Femur (tissue), 1 donor: ENCODE measurements around the gene RIN1.
A peak's percentile ranks its signal among the peaks of the same experiment; 100 is the strongest.
"Not testable (repeated sequence)": the region's sequence is repeated elsewhere in the genome, so short reads cannot be mapped to it uniquely, and the experiment has no call there.

ENCODE experiments used
- DNase-seq: peaks from one replicate; pipeline ENCODE4 v3.0.0-alpha.2; 2017

RIN1 gene

DNA sequence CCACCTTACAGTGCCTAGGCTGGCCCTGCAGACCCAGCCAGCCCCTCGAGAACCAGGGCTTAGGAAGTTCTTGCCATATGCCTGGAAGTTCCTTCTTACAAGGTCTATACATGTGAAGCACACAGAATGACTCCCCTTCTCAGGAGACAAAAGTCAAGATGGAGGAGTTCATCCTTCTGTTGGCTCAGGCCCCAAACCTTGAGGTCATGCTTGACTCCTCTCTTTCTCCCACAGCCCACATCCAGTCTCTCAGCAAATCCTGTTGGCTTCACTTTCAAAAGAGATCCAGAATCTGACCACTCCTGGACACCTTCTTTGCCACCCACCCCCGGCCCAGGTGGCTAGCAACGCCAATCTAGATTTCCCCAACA, 17.6 kb downstream of the RIN1 start:
- no peak for DNase-seq

DNA sequence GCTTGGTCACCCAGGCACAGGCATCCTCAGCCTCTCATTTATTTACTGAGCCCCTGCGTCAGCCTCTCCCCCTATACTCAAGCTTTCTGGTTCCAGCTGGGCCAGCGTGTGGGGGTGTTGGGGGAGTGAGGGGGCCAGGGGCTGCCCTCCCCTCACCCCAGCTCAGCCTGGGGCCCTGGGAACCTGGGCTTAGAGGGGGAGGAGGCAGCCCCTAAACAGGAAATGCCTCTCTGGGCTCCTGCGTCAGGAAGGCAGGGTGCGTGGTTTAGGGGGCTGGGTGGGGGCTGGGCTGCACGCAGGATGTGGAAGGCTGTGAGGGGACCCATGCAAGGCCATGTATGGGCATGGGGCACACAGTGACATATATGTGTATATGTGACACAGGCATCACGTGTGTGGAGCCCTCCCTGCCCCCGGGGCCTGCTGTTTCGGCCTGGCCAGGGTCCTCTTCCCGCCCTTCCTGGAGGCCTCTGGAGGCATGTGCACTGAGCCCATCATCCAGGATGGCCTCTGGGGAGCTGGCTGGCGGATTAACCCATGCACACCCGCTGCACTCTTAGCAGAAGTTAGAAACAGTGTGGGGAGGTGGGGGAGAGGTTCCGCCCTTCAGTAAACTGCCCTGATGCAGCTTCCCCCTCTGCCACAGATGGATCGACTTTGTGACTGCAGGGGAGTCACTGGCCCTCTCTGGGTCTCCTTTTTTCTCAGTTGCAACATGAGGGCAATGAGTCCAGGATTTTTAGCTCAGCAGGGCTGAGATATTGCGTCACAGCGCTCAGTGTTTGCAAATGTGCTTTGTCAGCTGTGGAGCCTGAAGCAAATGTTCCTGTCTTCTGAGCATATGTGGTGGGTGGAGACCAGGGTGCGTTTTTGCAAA, 18.3 kb downstream of the RIN1 start:
- DNase-seq: peak; percentile 73

DNA sequence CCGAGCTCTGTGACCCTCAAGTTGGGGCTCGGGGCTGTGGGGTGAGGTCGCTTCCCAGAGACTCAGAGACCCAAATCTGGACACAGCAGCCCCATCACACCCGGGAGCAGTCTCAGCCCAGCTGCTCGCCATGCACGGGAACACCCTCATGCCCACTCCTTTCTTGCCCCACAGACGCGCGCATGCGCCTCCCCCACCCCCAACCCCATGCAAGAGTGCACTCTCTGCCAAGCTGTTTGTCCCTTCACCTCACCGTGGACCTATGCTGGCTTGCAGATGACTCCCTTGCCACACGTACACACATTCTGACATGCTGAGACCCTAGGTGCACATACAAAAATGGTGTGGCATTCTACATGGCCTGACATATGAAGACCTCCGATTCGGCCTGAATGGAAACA, 18.9 kb downstream of the RIN1 start:
- peak; percentile 69 for DNase-seq

DNA sequence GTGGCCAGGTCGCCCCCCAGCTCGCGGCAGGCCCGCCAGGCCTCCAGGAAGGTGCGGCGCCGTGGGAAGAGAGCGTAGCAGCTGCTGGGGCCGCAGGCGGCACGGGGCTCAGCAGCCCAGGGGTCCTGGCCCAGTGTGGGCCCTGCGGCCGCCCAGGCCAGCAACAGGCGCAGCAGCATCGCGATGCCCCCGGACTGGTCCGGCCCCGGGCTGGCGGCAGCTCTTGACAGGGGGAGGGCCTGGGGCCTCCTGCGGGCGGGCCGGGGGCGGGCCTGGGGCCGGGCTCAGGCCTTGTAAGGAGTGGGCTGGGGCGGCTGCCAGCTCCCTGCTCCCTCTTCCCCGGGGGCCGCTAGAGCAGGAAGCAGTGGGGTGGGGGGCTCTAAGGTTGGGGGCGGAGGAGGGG, 19.4 kb downstream of the RIN1 start, which contains the start of gene CD248:
Gene CD248 (minus strand): TSS at position 196 of the 403 bp plus-strand sequence. CDS start 17 bp downstream, at position 179.
- peak; percentile 90 for DNase-seq

DNA sequence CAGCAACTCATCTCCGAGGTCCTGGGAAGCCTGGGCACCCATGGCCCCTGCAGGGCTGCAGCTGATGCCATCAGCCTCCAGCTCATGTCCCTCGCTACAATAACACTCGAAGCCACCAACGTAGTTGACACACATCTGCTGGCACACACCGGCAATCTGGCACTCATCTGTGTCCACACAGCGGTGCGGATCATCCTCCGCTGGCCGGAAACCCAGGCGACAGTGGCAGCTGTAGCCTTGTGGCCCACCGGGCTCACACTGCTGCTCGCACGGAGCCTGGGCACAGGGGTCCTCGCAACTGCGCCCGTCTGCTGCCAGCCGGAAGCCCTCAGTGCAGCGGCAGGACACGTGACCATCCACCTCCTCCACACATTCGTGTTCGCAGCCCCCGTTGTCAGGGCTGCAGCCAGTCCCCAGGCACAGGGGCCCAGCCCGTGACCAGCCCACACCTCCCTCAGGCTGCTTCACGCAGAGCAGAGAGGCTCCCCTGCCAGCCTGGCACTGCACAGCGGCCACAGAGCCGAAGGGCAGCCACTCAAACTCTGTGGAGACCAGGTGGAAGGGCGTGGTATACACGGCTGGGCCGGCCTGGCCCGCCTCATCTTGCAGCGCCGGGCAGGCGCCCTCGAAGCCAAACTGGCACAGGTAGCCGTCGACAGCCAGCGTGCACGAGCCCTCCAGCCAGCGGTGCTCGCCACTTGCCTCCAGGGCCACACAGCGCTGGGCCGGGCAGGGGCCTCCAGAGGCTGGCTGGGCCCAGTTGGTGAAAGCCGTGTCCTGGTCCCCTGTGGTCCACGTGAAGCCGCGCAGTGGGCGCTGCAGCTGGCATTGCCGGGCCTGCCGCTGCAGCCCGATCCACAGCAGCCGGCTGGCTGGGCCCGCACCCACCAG, 20.1 kb downstream of the RIN1 start:
- no peak for DNase-seq

DNA sequence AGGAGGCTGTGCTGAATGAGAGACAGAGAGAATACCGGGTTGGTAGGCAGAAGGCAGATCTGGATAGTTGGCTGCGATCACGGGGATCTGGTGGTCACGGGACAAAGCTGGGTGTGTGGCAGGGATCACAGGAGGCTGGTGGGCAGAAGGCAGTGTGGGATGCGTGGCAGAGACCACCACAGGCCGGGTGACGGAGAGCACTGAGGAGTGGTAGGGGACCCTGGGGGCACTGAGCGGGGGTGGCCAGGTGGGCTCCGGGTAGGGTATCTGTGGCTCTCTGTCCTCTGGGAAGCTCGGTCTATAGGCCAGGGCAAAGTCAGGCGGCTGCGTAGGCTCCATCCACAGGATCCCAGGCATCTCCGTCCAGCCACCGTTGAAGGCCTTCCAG, 20.7 kb downstream of the RIN1 start:
- no peak for DNase-seq

DNA sequence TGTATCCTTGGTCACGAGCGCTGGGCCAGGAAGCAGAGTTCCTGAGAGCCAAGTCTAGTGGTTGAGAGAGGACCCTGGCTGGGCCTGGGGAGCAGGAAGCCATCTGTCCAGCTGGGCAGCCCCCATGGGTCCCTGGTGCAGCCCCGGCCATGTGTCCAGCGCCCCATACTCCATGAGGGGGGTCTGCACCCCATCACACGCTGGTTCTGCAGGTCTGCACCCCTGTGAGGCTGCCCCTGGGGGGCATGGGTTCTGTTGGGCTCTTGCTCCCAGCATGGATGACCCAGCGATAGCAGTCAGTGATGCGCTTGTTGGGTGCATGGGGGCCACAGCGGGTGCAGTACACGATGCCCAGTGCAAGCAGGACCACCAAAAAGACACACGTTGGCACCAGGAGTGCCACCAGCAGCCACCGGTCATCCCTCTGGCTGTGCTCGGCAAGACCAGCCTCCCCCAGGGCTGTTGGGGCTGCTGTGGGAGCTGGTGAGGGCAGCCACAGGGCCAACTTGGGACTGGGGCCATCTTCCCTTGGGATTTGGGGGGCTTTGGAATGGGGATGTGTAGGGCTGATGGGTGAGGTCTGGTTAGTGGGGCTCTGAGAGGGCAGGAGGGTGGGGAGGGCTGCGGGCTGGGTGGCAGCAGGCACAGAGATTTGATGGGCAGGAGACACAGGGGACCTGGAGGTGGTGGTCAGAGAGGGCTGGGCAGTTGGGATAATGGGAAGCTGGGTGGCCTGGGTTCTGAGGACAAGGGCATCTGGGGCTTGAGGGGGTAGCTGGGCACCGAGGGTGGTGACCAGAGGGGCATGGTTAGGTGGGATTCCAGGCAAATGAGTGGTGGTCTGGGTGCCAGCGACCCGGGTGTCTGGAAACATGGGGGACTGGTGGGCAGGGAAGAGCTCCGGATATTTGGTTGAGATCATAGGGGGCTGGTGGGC, 21.4 kb downstream of the RIN1 start:
- DNase-seq: no peak

DNA sequence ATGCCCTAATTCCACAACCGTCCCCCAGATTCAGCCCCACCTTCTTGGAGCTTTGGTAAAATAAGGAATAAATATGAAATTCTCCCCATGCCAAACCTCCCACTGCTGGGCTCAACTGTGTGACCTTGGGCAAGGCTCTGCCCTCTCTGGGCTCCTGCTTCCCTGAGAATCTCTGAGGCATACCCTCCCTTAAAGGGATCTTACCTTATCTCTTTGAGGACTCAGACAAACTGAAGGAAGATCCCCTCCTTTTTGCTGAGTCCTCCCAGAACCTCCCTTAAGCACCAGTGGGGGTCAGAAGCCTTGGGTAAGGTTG, 22.1 kb downstream of the RIN1 start:
- no peak for DNase-seq

DNA sequence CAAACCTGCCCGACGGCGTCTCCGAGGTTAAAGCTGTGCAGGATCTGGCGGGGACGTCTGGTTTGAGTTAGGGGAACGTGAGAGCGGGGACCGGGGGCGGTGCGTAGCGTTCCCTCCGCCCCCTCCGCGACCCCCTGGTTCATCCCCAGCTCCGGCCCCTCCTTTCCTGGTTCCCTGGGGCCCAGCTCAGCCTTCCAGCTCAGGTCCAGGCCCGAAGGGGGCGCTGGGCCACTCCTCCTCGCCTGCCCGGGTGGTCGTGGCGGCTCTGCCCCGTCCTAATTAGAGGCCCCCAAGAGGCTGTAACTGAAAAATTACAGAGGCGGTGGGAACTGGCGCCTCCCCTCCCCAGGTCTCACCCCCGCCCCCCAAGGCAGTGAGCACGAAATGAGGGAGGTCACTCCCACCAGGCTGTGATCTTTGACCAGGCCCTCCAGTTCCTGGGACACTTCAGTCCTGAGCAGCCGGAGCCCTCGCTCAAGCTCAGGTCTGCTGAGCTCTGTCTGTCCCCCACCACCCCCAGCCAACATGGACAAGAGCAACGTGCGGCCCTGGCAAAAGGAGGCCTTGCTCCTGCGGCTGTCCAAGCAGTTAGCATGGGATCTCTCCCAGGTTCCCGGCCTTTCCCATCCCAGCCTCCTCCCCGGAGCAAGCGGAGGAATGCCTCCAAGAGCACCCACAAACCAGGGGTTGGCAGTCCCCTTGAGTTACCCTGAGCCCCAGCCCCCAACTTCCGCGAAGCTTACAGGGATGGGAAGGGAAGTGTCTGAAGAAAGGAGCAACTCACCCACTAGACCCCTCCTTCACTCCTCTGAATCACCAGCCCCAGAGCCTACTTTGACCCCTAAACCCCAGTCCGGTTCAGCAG, 22.7 kb downstream of the RIN1 start:
- peak; percentile 87 for DNase-seq

DNA sequence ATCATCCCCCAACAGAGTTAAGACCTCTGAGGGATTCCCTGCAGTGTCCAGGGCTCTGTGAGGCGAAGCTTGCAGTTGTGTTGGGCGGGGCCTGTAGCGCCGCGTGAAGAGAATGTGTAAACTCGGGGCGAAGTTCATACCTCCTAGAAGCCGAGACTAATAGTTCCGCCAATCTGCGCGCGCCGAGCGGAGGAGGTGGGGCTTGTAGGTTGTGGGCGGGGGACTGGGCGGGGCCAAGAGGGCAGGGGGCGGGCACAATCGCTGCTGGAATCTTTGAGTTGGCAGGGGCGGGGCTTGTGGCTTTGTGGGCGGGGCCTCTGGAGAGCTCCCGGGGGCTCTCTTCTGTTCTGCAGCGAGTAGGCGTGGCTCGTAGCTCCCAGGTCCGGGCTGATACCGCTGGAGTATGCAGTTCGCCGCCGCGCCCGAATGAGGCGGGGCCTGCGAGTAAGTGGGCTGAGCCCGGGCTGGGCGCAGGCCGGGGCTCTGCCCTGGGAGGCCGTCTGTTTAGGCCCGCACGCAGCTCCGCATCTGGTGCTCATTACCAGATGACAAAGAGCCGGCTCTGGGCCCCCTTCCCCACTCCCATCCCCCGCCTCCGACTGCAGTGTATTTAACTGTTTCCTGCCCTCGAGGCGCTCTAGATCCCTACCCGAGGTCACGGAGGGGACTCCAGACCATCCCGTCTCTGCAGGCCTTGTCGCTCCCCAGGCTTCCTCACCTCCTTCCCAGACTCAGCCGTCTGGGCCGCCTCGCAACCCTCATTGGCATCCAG, 23.5 kb downstream of the RIN1 start:
- peak; percentile 99 for DNase-seq

DNA sequence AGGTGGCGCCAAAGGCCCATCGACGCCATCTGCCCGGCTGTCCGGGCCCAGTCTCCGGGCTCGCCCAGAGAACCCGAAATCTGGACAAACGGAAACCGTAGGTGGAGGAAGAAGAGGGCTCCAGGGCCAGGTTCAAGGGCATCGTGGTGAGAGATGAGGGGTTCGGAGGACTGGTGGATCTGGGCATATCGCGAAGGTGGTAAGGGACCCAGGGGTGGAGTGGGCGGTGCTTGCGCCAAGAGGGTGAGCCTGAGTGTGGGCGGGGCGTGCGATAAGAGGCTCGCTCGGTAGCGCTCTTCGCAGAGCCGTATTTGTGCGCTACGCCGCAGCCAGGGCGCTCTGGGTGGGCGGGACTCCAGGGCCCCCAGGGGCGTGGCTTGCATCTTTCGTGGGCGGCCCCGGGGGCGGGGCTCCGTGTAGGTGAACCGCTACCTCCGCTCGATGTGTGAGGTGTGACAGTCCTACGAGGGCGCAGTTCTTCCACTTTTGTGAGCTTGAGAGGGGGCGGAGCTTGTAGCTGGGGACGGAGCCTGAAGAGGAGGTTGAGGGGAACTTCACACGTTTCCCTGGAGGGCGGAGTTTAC, 24.2 kb downstream of the RIN1 start:
- peak; percentile 93 for DNase-seq

DNA sequence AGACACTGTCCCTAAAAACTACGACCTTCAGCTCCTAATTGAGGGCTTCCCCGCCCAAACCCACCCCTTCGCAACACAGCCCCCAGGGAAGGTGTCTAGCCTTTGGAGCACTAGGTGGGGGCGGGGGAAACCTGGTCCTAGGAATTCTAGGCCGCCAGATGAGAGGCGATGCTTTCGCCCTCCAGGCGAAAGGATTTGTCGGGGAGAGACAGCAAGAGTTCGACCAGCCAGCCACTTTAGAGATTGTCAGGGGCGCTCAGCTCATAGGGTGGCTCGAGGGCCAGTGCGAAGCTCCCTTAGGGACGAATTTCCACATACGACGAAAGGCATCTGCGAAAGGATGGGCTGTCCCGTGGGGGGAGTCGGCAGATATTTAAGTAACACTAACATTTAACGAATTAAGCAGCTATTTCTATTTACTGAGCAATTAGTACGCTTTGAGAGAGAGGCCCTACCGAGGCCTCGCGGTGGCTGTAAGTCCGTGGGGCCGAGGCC, 24.7 kb downstream of the RIN1 start:
- no peak for DNase-seq

DNA sequence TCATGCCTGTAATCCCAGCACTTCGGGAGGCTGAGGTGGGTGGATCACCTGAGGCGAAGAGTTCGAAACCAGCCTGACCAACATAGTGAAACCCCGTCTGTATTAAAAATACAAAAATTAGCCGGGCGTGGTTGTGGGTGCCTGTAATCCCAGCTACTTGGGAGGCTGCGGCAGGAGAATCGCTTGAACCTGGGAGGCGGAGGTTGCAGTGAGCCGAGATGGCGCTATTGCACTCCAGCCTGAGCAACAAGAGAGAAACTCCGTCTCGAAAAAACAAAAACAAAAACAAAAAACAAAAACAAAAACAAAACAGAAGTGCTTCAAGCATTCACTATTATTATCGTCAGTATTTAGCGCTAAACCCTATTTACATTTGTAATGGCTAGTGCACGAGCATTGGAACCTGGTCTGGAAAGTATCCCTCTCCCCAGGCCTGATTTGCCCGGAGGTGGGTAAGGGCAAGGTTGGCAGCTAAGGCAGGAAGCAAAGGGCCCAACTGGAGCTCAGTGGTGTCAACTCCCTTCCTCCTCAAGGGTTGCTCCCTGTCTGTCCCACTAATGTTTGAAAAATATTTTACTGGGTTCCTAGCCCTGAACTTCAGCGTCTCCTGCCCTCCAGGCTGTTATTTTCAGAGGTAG, 25.3 kb downstream of the RIN1 start:
- DNase-seq: not testable (repeated sequence)

DNA sequence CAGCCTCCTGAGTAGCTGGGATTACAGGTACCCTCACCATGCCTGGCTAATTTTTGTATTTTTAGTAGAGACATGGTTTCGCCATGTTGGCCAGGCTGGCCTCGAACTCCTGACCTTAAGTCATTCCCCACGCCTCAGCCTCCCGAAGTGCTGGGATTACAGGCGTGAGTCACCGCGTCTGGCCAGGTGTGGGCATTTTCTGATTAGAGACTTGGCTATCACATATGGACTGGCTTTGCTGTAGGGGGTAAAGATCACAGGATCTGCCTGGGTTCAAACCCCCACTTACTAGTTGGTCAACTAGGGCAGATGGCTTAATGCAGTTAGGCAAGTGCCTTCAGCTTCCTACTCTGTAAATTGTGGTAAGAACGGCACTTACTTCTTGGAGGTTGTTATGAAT, 25.9 kb downstream of the RIN1 start:
- DNase-seq: no peak

DNA sequence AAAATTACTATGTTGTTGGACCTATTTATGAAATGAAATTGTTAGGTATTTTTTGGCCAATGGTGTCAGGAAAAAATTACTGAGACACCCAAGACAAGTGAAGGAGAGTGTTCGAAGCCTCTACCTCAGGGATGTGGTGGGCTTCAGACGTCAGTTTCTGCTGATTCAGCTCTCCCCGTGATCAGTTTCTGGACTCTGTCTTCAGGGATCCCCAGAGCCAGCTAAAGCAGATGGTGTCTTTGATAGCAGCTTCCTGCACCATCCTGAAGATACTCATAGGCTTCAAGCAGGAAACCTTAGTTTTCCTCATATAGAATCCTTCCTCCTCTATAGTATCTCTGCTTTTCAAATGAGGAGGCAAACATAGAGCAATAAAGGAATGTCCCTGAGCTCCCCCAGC, 26.8 kb downstream of the RIN1 start:
- DNase-seq: no peak

DNA sequence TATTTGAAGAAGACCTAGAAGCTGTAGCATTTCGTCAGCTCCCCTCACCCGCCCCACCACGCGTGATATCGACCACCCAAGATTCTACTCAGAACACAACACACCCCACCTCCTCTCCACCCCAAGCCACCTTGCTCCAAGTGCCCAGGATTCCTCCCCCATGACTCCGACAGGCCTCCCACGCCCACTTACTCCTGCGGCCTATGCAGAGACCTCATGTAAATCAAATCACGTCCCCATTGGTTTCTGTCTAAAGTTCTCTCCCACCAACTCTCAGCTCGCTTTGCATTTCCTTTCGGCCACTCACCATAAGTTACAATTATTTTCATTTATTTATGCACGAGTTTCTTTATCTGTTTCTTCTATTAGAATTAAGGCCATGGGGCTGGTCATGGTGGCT, 33.6 kb downstream of the RIN1 start:
- no peak for DNase-seq

DNA sequence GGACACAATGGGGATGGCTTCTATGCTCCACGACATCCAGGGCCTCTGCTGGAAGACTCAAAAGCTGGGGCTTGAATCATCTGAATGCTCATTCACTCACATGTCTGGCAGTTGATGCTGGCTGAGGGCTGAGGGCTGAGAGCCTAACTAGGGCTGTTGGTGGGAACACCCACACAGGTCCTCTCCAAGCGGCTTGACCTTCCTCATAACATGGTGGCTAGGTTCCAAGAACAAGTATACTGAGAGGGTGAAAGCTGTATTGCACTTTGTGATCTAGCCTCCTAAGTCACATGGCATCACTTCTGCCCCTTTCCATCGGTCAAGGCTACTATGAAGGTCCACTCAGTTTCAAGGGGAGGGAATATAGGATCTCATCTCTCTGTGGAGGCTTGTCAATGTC, 37.0 kb downstream of the RIN1 start:
- no peak for DNase-seq

DNA sequence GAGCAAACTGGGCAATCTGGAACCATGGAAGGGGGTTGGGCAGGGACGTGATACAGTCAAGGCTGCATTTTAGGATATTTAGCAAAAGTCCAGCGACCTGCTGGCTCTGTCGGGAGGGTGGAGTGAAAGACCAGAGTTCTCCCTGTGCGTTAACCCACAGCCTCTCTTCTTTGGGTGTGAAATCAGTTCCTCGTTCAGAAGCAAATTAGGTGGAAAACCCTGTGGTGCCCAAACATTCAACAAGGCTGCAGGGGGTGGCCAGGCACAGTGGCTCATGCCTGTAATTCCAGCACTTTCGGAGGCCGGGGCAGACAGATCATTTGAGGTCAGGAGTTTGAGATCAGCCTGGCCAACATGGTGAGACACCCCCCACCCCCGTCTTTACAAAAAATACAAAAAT, 38.6 kb downstream of the RIN1 start:
- DNase-seq: no peak

DNA sequence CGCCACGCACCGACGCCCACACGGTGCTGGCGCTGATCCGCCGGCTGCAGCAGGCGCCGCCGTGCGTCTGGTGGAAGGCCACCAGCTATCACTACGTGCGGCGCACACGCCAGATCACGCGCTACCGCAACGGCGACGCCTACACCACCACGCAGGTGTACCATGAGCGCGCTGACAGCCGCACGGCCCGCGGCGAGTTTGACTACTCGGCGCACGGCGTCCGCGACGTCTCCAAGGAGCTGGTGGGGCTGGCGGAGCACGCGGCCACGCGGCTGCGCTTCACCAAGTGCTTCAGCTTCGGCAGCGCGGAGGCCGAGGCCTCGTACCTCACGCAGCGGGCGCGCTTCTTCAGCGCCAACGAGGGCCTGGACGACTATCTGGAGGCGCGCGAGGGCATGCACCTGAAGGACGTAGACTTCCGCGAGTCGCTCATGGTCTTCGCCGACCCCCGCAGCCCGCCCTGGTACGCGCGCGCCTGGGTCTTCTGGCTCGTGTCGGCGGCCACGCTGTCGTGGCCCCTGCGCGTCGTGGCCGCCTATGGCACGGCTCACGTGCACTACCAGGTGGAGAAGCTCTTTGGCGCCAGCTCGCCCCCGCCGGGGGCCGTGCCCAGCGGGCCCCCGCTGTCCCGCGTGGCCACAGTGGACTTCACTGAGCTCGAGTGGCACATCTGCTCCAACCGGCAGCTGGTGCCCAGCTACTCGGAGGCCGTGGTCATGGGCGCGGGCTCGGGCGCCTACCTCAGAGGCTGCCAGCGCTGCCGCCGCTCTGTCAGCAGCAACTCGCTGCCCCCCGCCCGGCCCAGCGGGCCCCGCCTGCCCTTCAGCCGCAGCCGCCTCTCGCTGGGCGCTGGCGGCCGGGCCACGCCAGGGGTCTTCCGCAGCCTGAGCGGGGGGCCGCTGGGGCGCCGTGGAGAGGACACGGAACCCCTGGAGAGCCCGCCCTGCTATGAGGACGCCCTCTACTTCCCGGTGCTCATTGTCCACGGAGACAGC, 41.3 kb downstream of the RIN1 start:
- DNase-seq: no peak
